ENCODE measurements around the gene KCNJ12.
"Not testable (repeated sequence)": the region's sequence is repeated elsewhere in the genome, so short reads cannot be mapped to it uniquely, and the experiment has no call there.

GRCh38 chr17:21348926-21349261, 27.3 kb upstream of the KCNJ12 start:
- TF ChIP-seq CTCF, POLR2A (IDR thresholded peaks at IDR 0.05): not testable (repeated sequence)
